Measurements from ENCODE around the gene KRTAP10-2. TPM values are rescaled to one million over a fixed set of nuclear protein-coding genes. Genes with fewer than 3 reads are reported as not detected.

KRTAP10-2 gene
- total RNA-seq, 2 experiments from 2014 or later = not detected

GRCh38 chr21:44516342-44516741 lies 35.0 kb downstream of the KRTAP10-2 start:
- no TSS peak for BruUV-seq (replicated peaks)
- H3K4me3 ChIP-seq (ENCODE audit: low read depth, low read length, poor library complexity, severe bottlenecking) = no peak overlapping the region
- ChIA-PET POLR2A (no interaction called here), CTCF (ENCODE audit: unreplicated experiment) (no interaction called here)
- H3K27ac ChIP-seq (ENCODE audit: low read depth, low read length, poor library complexity, severe bottlenecking) = no peak overlapping the region
- H3K36me3 ChIP-seq (ENCODE audit: insufficient read depth, low read length) = no peaks in the 10 kb centered on the region
- TF ChIP-seq EZH2phosphoT487 (IDR thresholded peaks at IDR 0.05; ENCODE audit: borderline replicate concordance, low read depth, low read length) (no peak), CTCF (conservative IDR thresholded peaks at IDR 0.05; ENCODE audit: low read length) (no peak)
- no peaks in the 10 kb centered on the region for H3K4me1 ChIP-seq (ENCODE audit: insufficient read depth, low read length, poor library complexity, severe bottlenecking)
- H3K9me2 ChIP-seq (ENCODE audit: insufficient read depth, low read length) = no peaks in the 10 kb centered on the region
- H3K4me2 ChIP-seq (ENCODE audit: low read length) = no peak overlapping the region
- no peaks in the 10 kb centered on the region for H3K9me3 ChIP-seq (ENCODE audit: low read length)
- no peaks in the 10 kb centered on the region for H3K79me2 ChIP-seq (ENCODE audit: insufficient read depth, low read depth, low read length)
- intact Hi-C loops (cut with micrococcal nuclease; ENCODE audit: unreplicated experiment) = no loop called here
- DNase-seq (ENCODE audit: low spot score) = no peak
- no peak overlapping the region for H2AFZ ChIP-seq (ENCODE audit: low read length)
- H4K20me1 ChIP-seq (ENCODE audit: insufficient read depth, low read length) = no peaks in the 10 kb centered on the region

- Histone ChIP-seq H3K36me3 (ENCODE audit: insufficient read depth, low read length) (no peaks in the 10 kb centered on the region), H2AFZ (ENCODE audit: low read length) (no peak overlapping the region), H3K4me2 (ENCODE audit: low read length) (no peak overlapping the region), H3K27ac (ENCODE audit: low read depth, low read length, poor library complexity, severe bottlenecking) (no peak overlapping the region), H3K9me2 (ENCODE audit: insufficient read depth, low read length) (no peaks in the 10 kb centered on the region), H3K4me1 (ENCODE audit: insufficient read depth, low read length, poor library complexity, severe bottlenecking) (no peaks in the 10 kb centered on the region), H3K79me2 (ENCODE audit: insufficient read depth, low read depth, low read length) (no peaks in the 10 kb centered on the region), H3K4me3 (ENCODE audit: low read depth, low read length, poor library complexity, severe bottlenecking) (no peak overlapping the region), H3K9me3 (ENCODE audit: low read length) (no peaks in the 10 kb centered on the region), H4K20me1 (ENCODE audit: insufficient read depth, low read length) (no peaks in the 10 kb centered on the region)
- BruUV-seq (replicated peaks) = no TSS peak
- ChIA-PET CTCF (ENCODE audit: unreplicated experiment) (no interaction called here), POLR2A (no interaction called here)
- intact Hi-C loops (cut with micrococcal nuclease; ENCODE audit: unreplicated experiment) = no loop called here
- TF ChIP-seq EZH2phosphoT487 (IDR thresholded peaks at IDR 0.05; ENCODE audit: borderline replicate concordance, low read depth, low read length) (no peak), CTCF (conservative IDR thresholded peaks at IDR 0.05; ENCODE audit: low read length) (no peak)
- DNase-seq (ENCODE audit: low spot score) = no peak
Observed at GRCh38 chr21:44515359-44516165, 35.7 kb downstream of the KRTAP10-2 start.

GRCh38 chr21:44514746-44515358 lies 36.5 kb downstream of the KRTAP10-2 start:
- Histone ChIP-seq H3K9me3 (ENCODE audit: low read length) (no peaks in the 10 kb centered on the region), H3K4me3 (ENCODE audit: low read depth, low read length, poor library complexity, severe bottlenecking) (no peak overlapping the region), H4K20me1 (ENCODE audit: insufficient read depth, low read length) (no peaks in the 10 kb centered on the region), H3K36me3 (ENCODE audit: insufficient read depth, low read length) (no peaks in the 10 kb centered on the region), H3K27ac (ENCODE audit: low read depth, low read length, poor library complexity, severe bottlenecking) (no peak overlapping the region), H2AFZ (ENCODE audit: low read length) (no peak overlapping the region), H3K9me2 (ENCODE audit: insufficient read depth, low read length) (no peaks in the 10 kb centered on the region), H3K79me2 (ENCODE audit: insufficient read depth, low read depth, low read length) (no peaks in the 10 kb centered on the region), H3K4me2 (ENCODE audit: low read length) (no peak overlapping the region), H3K4me1 (ENCODE audit: insufficient read depth, low read length, poor library complexity, severe bottlenecking) (no peaks in the 10 kb centered on the region)
- no peak for TF ChIP-seq CTCF (conservative IDR thresholded peaks at IDR 0.05; ENCODE audit: low read length)
- TF ChIP-seq EZH2phosphoT487 (IDR thresholded peaks at IDR 0.05; ENCODE audit: borderline replicate concordance, low read depth, low read length) = no peak
- intact Hi-C loops (cut with micrococcal nuclease; ENCODE audit: unreplicated experiment) = no loop called here
- no TSS peak for BruUV-seq (replicated peaks)
- ChIA-PET POLR2A (no interaction called here), CTCF (ENCODE audit: unreplicated experiment) (no interaction called here)
- no peak for DNase-seq (ENCODE audit: low spot score)
